Tracheal epithelial cell (primary cell): ENCODE results near the gene TPSD1. TPM values are rescaled to one million over a fixed set of nuclear protein-coding genes. Genes with fewer than 3 reads are reported as not detected.

Experiments
- total RNA-seq: library from RNA; depleted of rRNA; stranded (reverse); fragments of >200 nt; gene quantifications from 2 replicates; pipeline ENCODE4 v1.2.1, GENCODE V29; 2014

Gene TPSD1
- total RNA-seq, result not detected in 2 replicates

DNA sequence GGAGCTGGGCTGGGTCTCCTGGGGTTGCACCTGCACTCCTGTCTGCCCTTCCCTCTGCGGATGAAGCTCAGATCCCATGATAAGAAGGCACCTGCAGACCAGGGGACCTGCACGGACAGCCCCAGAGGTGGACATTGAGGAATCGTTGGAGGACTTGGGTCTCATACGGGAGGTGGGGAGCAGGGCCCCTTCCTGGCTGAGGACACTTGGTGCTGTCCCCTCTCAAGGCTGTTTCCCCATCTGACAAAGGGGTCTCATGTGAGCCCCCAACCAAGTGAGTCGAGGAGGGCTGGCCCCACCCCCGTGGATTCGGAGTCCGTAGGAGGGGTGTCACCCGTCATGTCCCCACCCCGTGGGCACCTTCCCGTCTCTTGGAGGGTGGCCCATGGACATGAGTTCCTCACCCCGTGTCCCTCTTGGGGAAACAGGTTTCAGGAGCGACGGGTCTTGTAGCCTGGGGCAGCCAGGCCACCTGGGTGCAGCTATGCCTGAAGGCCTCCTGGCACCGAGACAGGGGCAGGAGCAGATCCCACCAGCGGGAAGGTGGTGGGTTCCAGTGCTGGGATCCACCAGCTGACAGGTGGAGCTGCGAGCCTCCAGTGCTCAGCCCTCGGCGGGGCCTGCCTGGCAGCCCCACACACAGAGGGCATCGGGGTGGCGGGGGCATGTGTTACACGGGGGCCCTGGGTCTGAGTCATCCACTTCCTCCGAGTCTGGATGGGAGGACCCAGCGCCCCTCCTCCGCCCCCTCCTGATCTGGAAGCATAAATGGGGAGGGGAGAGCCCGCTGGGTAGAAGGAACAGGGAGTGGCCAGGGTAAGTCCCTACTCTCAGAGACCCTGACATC lies at the start of gene TPSD1:
Gene TPSD1 (plus strand): TSS at position 794 of the 847 bp plus-strand sequence. CDS start 212 bp downstream, outside the sequence.

DNA sequence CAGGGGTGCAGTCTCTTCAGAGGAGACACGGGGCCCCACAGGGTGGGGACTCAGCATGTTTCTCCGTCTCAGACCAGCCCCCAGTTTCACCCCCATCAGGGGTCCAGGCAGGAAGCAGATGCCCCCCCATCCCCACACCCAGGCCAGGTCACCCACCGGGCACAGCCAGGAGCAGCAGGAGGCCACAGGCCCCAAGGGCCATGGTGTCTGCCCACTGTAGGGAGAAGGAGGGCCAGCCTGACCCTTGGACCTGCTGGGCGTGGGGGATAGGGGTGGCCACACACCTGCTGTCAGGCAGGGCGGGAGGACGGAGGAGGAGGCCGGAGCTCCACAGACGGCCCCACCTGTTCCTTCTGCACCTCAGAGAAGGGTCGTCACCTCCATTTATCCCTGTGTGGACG lies 30.8 kb upstream of the TPSD1 start, which contains the start of gene TPSG1:
Gene TPSG1 (minus strand): TSS at position 218 of the 401 bp plus-strand sequence. CDS start 16 bp downstream, at position 202.

DNA sequence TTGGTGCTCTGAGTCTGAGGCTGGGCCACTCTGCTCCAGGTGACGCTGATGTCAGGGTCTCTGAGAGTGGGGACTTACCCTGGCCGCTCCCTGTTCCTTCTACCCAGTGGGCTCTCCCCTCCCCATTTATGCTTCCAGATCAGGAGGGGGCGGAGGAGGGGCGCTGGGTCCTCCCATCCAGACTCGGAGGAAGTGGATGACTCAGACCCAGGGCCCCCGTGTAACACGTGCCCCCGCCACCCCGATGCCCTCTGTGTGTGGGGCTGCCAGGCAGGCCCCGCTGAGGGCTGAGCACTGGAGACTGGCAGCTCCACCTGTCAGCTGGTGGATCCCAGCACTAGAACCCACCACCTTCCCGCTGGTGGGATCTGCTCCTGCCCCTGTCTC lies 25.8 kb upstream of the TPSD1 start, which contains the start of gene TPSB2:
Gene TPSB2 (minus strand): TSS at position 101 of the 387 bp plus-strand sequence. CDS start 233 bp downstream, outside the sequence.

DNA sequence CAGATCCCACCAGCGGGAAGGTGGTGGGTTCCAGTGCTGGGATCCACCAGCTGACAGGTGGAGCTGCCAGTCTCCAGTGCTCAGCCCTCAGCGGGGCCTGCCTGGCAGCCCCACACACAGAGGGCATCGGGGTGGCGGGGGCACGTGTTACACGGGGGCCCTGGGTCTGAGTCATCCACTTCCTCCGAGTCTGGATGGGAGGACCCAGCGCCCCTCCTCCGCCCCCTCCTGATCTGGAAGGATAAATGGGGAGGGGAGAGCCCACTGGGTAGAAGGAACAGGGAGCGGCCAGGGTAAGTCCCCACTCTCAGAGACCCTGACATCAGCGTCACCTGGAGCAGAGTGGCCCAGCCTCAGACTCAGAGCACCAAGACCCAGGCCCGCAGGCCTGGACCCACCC lies 15.4 kb upstream of the TPSD1 start, which contains the start of gene TPSAB1:
Gene TPSAB1 (plus strand): TSS at position 270 of the 400 bp plus-strand sequence. CDS start 234 bp downstream, outside the sequence.

Other genes starting within 250 kb of the TPSD1 start
- not detected in 2 replicates for gene SSTR5, start 183.3 kb upstream of the TPSD1 start, total RNA-seq
- gene C1QTNF8, start 159.8 kb upstream of the TPSD1 start, total RNA-seq, result not detected in 2 replicates
- gene CACNA1H, start 103.0 kb upstream of the TPSD1 start, total RNA-seq, result under 0.01 and 0.24 TPM in 2 replicates
- gene TPSG1, start 30.8 kb upstream of the TPSD1 start, total RNA-seq, result not detected in 2 replicates
- not detected in 2 replicates for gene TPSB2, start 25.9 kb upstream of the TPSD1 start, total RNA-seq
- not detected in 2 replicates for gene TPSAB1, start 15.4 kb upstream of the TPSD1 start, total RNA-seq
- gene UBE2I, start 53.6 kb downstream of the TPSD1 start, total RNA-seq, result 39.9 and 50.1 TPM in 2 replicates
- gene BAIAP3, start 77.6 kb downstream of the TPSD1 start, total RNA-seq, result 0.24 and 0.85 TPM in 2 replicates
- 114 and 120 TPM in 2 replicates for gene TSR3, start 95.8 kb downstream of the TPSD1 start, total RNA-seq
- 34.9 and 37.1 TPM in 2 replicates for gene GNPTG, start 95.9 kb downstream of the TPSD1 start, total RNA-seq
- 2.3 and 4.1 TPM in 2 replicates for gene UNKL, start 158.6 kb downstream of the TPSD1 start, total RNA-seq
- 14.7 and 16.1 TPM in 2 replicates for gene UQCC4, start 164.7 kb downstream of the TPSD1 start, total RNA-seq
- gene PERCC1, start 175.0 kb downstream of the TPSD1 start, total RNA-seq, result not detected in 2 replicates
- gene CCDC154, start 188.5 kb downstream of the TPSD1 start, total RNA-seq, result 0.24 and 0.43 TPM in 2 replicates
- 56.5 and 80.7 TPM in 2 replicates for gene CLCN7, start 219.0 kb downstream of the TPSD1 start, total RNA-seq
- 0.85 TPM in 1 of 2 replicates, not detected in the other for gene PTX4, start 232.9 kb downstream of the TPSD1 start, total RNA-seq
- gene TELO2, start 237.3 kb downstream of the TPSD1 start, total RNA-seq, result 7.2 and 8.9 TPM in 2 replicates